Astrocyte (in vitro differentiated cells and primary cell): ENCODE measurements around the gene SMARCA2. TPM values are rescaled to one million over a fixed set of nuclear protein-coding genes. Genes with fewer than 3 reads are reported as not detected.
A peak's percentile ranks its signal among the peaks of the same experiment; 100 is the strongest.

ENCODE experiments used
- DNase-seq: peaks from one replicate; pipeline ENCODE4 v3.0.0-alpha.2; 2010; ENCODE audit warnings: low read depth
- FAIRE-seq: peaks from 2 replicates; lab custom pipeline; 2011; peaks lifted over from hg19 to GRCh38; lab: Jason Lieb, UNC
- H2AFZ ChIP-seq: 2 replicates; pipeline ENCODE4 v1.6.0; 2012; ENCODE audit warnings: low read depth, low read length, inconsistent platforms
- H3K27ac ChIP-seq: 2 replicates; pipeline ENCODE4 v1.5.1; 2011; ENCODE audit warnings: low read depth, low read length, inconsistent platforms
- H3K27me3 ChIP-seq: 2 replicates; pipeline ENCODE4 v1.6.0; 2011; ENCODE audit warnings: low read length, inconsistent platforms; ENCODE audit not compliant: insufficient read depth
- H3K36me3 ChIP-seq: 2 replicates; pipeline ENCODE4 v1.5.1; 2011; ENCODE audit warnings: low read length, inconsistent platforms; ENCODE audit not compliant: insufficient read depth
- H3K4me1 ChIP-seq: 2 replicates; pipeline ENCODE4 v1.5.1; 2011; ENCODE audit warnings: low read length, inconsistent platforms; ENCODE audit not compliant: insufficient read depth
- H3K4me2 ChIP-seq: 2 replicates; pipeline ENCODE4 v1.6.0; 2012; ENCODE audit warnings: low read length, inconsistent platforms
- H3K4me3 ChIP-seq: 2 replicates; pipeline ENCODE4 v1.5.1; 2011; ENCODE audit warnings: low read depth, mild to moderate bottlenecking, low read length, inconsistent platforms; ENCODE audit not compliant: insufficient read depth
- H3K79me2 ChIP-seq: 2 replicates; pipeline ENCODE4 v1.6.0; 2012; ENCODE audit warnings: mild to moderate bottlenecking, low read length, inconsistent platforms; ENCODE audit not compliant: insufficient read depth
- H3K9ac ChIP-seq: 2 replicates; pipeline ENCODE4 v1.6.0; 2012; ENCODE audit warnings: mild to moderate bottlenecking, low read length, inconsistent platforms
- H3K9me3 ChIP-seq: 2 replicates; pipeline ENCODE4 v1.5.1; 2012; ENCODE audit warnings: low read depth, mild to moderate bottlenecking, low read length, inconsistent platforms; ENCODE audit not compliant: insufficient read depth
- H4K20me1 ChIP-seq: 2 replicates; pipeline ENCODE4 v1.6.0; 2012; ENCODE audit warnings: low read length, inconsistent platforms; ENCODE audit not compliant: insufficient read depth
- H3K27ac Mint-ChIP-seq: one replicate; pipeline ENCODE4 v1.8.0; 2021; ENCODE audit warnings: mild to moderate bottlenecking, mixed read lengths; ENCODE audit not compliant: unreplicated experiment
- H3K27me3 Mint-ChIP-seq: one replicate; pipeline ENCODE4 v1.8.0; 2021; ENCODE audit warnings: low read depth, mixed read lengths; ENCODE audit not compliant: unreplicated experiment
- H3K36me3 Mint-ChIP-seq: one replicate; pipeline ENCODE4 v1.8.0; 2021; ENCODE audit warnings: low read depth, mixed read lengths; ENCODE audit not compliant: unreplicated experiment
- H3K4me1 Mint-ChIP-seq: one replicate; pipeline ENCODE4 v1.8.0; 2021; ENCODE audit warnings: low read depth, mixed read lengths; ENCODE audit not compliant: unreplicated experiment
- H3K4me3 Mint-ChIP-seq: one replicate; pipeline ENCODE4 v1.8.0; 2021; ENCODE audit warnings: mild to moderate bottlenecking, moderate library complexity, mixed read lengths; ENCODE audit not compliant: unreplicated experiment
- H3K9me3 Mint-ChIP-seq: one replicate; pipeline ENCODE4 v1.8.0; 2021; ENCODE audit warnings: mild to moderate bottlenecking, mixed read lengths; ENCODE audit not compliant: unreplicated experiment
- CTCF ChIP-seq: IDR thresholded peaks from 2 replicates; pipeline ENCODE4 v1.5.1; 2011; ENCODE audit warnings: low read depth, mild to moderate bottlenecking, inconsistent platforms, low read length, moderate library complexity; ENCODE audit not compliant: insufficient read depth
- EZH2 ChIP-seq: IDR thresholded peaks from 2 replicates; pipeline ENCODE4 v1.6.1; 2012; ENCODE audit warnings: mild to moderate bottlenecking, low read length, inconsistent platforms; ENCODE audit not compliant: insufficient read depth
- total RNA-seq: library from RNA; stranded (reverse); gene quantifications from 2 replicates; pipeline ENCODE4 v1.2.1, GENCODE V29; 2021

SMARCA2 gene
- total RNA-seq, 1 donor from 2014 or later = 54.2 TPM

GRCh38 chr9:2021731-2022130, 6.6 kb downstream of the SMARCA2 start:
- Mint-ChIP-seq H3K27ac (no peak overlapping the region), H3K9me3 (peaks cover 2% of the 10 kb centered on the region), H3K36me3 (peaks cover 4% of the 10 kb centered on the region), H3K4me1 (peaks cover 21% of the 10 kb centered on the region), H3K4me3 (no peak overlapping the region), H3K27me3 (peaks cover 2% of the 10 kb centered on the region)
- H2AFZ ChIP-seq = no peak overlapping the region
- peaks cover 89% of the 10 kb centered on the region for H3K79me2 ChIP-seq
- FAIRE-seq (no peak), DNase-seq (no peak)
- H3K27ac ChIP-seq = no peak overlapping the region
- H3K4me3 ChIP-seq = no peak overlapping the region
- no peaks in the 10 kb centered on the region for H3K9me3 ChIP-seq
- peaks cover 48% of the 10 kb centered on the region for H4K20me1 ChIP-seq
- peaks cover 4% of the 10 kb centered on the region for H3K4me1 ChIP-seq
- no peaks in the 10 kb centered on the region for H3K36me3 ChIP-seq
- no peak for TF ChIP-seq EZH2
- TF ChIP-seq CTCF = no peak
- no peaks in the 10 kb centered on the region for H3K27me3 ChIP-seq
- no peak overlapping the region for H3K9ac ChIP-seq
- no peak overlapping the region for H3K4me2 ChIP-seq

- TF ChIP-seq EZH2 (no peak), CTCF (no peak)
- FAIRE-seq = peak; percentile 17
These were observed 7.4 kb downstream of the SMARCA2 start for GRCh38 chr9:2022560-2022959.

GRCh38 chr9:2023042-2023441, 7.9 kb downstream of the SMARCA2 start:
- peaks cover 97% of the 10 kb centered on the region for H3K79me2 ChIP-seq
- no peak overlapping the region for H2AFZ ChIP-seq
- no peak overlapping the region for H3K4me3 Mint-ChIP-seq
- no peaks in the 10 kb centered on the region for H3K9me3 ChIP-seq
- no peak for TF ChIP-seq CTCF
- TF ChIP-seq EZH2 = no peak
- peaks cover 2% of the 10 kb centered on the region for H3K27me3 Mint-ChIP-seq
- no peaks in the 10 kb centered on the region for H3K27me3 ChIP-seq
- H3K36me3 Mint-ChIP-seq = peaks cover 4% of the 10 kb centered on the region
- H4K20me1 ChIP-seq = peaks cover 53% of the 10 kb centered on the region
- DNase-seq = no peak
- no peak overlapping the region for H3K27ac Mint-ChIP-seq
- no peak overlapping the region for H3K9ac ChIP-seq
- H3K4me1 ChIP-seq = peaks cover 4% of the 10 kb centered on the region
- H3K4me2 ChIP-seq = no peak overlapping the region
- FAIRE-seq = no peak
- H3K27ac ChIP-seq = no peak overlapping the region
- H3K4me1 Mint-ChIP-seq = peaks cover 21% of the 10 kb centered on the region
- no peaks in the 10 kb centered on the region for H3K36me3 ChIP-seq
- H3K9me3 Mint-ChIP-seq = peaks cover 2% of the 10 kb centered on the region
- H3K4me3 ChIP-seq = no peak overlapping the region

More at GRCh38 chr9:2022560-2022959, 7.4 kb downstream of the SMARCA2 start:
- Histone ChIP-seq H2AFZ (no peak overlapping the region), H4K20me1 (peaks cover 50% of the 10 kb centered on the region), H3K9me3 (no peaks in the 10 kb centered on the region), H3K4me3 (no peak overlapping the region), H3K9ac (no peak overlapping the region), H3K36me3 (no peaks in the 10 kb centered on the region), H3K27ac (no peak overlapping the region), H3K4me2 (no peak overlapping the region), H3K79me2 (peaks cover 96% of the 10 kb centered on the region), H3K4me1 (peaks cover 4% of the 10 kb centered on the region), H3K27me3 (no peaks in the 10 kb centered on the region)
- peaks cover 2% of the 10 kb centered on the region for H3K9me3 Mint-ChIP-seq
- no peak for DNase-seq
- peaks cover 2% of the 10 kb centered on the region for H3K27me3 Mint-ChIP-seq
- no peak overlapping the region for H3K27ac Mint-ChIP-seq
- H3K36me3 Mint-ChIP-seq = peaks cover 4% of the 10 kb centered on the region
- H3K4me1 Mint-ChIP-seq = peaks cover 21% of the 10 kb centered on the region
- no peak overlapping the region for H3K4me3 Mint-ChIP-seq
